ENCODE results near the gene ANO8. TPM values are rescaled to one million over a fixed set of nuclear protein-coding genes. Genes with fewer than 3 reads are reported as not detected.

ANO8 gene
- total and polyA plus RNA-seq, 2 of the 13 experiments (the other 11 are each of a cell fraction or from before 2014, with no cell fraction given) = 1.8 to 3.5 TPM

DNA sequence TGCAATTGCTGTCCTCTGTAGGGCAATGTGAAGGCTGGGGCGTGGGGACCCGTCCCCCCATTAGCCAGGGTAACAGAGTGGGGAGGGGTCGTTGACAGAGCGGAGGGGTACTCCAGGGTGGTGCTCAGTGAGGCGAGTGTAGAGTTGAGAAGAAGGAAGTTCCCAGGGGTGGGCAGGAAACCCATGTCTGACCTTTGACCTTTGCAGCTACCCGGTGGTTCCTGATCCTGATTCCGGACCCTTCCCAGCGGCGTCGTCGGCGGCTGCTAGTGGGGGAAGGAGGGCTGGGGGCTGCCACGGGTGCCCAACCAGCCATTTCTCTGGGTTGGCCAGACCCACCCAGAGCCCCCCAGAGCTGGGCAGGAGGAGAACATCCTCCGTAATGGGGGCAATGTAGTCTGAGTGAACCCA is 44.6 kb upstream of the ANO8 start (continued):
- no peak for TF ChIP-seq MAF1 (CRISPR knock-in tag; IDR thresholded peaks at IDR 0.05; ENCODE audit: borderline replicate concordance)
- 0 out of 4 replicates have a peak, but pooled peaks of 1 of the 2 experiments have one; percentile 10 for TF ChIP-seq EP300 (IDR thresholded peaks at IDR 0.05; ENCODE audit: low read depth in 2 of 2, low read length in 2 of 2)
- no peak for TF ChIP-seq EP300 (CRISPR knock-in tag; IDR thresholded peaks at IDR 0.05; ENCODE audit: borderline replicate concordance)
- no peak for TF ChIP-seq RELA (CRISPR knock-in tag; IDR thresholded peaks at IDR 0.05)
- no peak for TF ChIP-seq SNAI1 (CRISPR knock-in tag; IDR thresholded peaks at IDR 0.05; ENCODE audit: borderline replicate concordance)
- TF ChIP-seq THAP11 (CRISPR knock-in tag; IDR thresholded peaks at IDR 0.05) = 0 out of 2 replicates have a peak, but pooled peaks have one; percentile 14
- peak; percentile 91 for TF ChIP-seq NR2C2 (CRISPR knock-in tag; IDR thresholded peaks at IDR 0.05; ENCODE audit: borderline replicate concordance)
- TF ChIP-seq EED (CRISPR knock-in tag; IDR thresholded peaks at IDR 0.05) = 0 out of 2 replicates have a peak, but pooled peaks have one; percentile 31
- 0 out of 2 replicates have a peak, but pooled peaks have one; percentile 16 for TF ChIP-seq DPF2 (CRISPR knock-in tag; IDR thresholded peaks at IDR 0.05; ENCODE audit: borderline replicate concordance, low read depth)
- no peak for TF ChIP-seq AGO2 (optimal IDR thresholded peaks at IDR 0.05; ENCODE audit: low read depth, low read length)
- no peak for TF ChIP-seq ZNF83 (CRISPR knock-in tag; IDR thresholded peaks at IDR 0.05; ENCODE audit: borderline replicate concordance)
- peak; percentile 57 for TF ChIP-seq HNF4G (IDR thresholded peaks at IDR 0.05; ENCODE audit: borderline replicate concordance, low read depth, low read length)
- TF ChIP-seq HNF4G (CRISPR knock-in tag; IDR thresholded peaks at IDR 0.05; ENCODE audit: borderline replicate concordance, low read depth) = no peak
- peak; percentile 48 for TF ChIP-seq GABPB1 (CRISPR knock-in tag; IDR thresholded peaks at IDR 0.05)

- CTCF ChIA-PET (ENCODE audit: low intra/inter-chr PET ratio, low total read pairs) = no interaction called here
- DNase-seq (ENCODE audit: low spot score) (no peak), ATAC-seq (no peak), FAIRE-seq (no peak)
- Histone ChIP-seq H3K36me3 (replicated peaks in 1 of 2; ENCODE audit: control insufficient read depth in 1 of 2, insufficient read depth in 2 of 2, low read length in 2 of 2) (no peaks in the 10 kb centered on the region), H4K20me1 (ENCODE audit: insufficient read depth, low read length) (no peaks in the 10 kb centered on the region), H3K4me1 (ENCODE audit: insufficient read depth, low read length) (peaks cover 24% of the 10 kb centered on the region), H2AFZ (ENCODE audit: low read length) (peak overlapping the region; percentile 11), H3K27me3 (ENCODE audit: control insufficient read depth in 1 of 2, insufficient read depth in 2 of 2, low read length in 2 of 2) (peaks cover 0 to 8% of the 10 kb centered on the region in 2 experiments; a peak in 3 of 5 replicates), H3K4me3 (replicated peaks in 1 of 3; ENCODE audit: insufficient read depth in 1 of 3, low read depth in 2 of 3, low read length in 3 of 3) (no peak overlapping the region), H3K9me3 (ENCODE audit: low read length) (no peaks in the 10 kb centered on the region), H3K79me2 (ENCODE audit: insufficient read depth, low read length) (no peaks in the 10 kb centered on the region), H3K9ac (ENCODE audit: insufficient read depth, low read depth, low read length) (no peak overlapping the region), H3K27ac (ENCODE audit: extremely low read length, insufficient read depth, low read length) (no peak overlapping the region), H3K4me2 (ENCODE audit: low read depth, low read length) (no peak overlapping the region)
- no TSS peak for BruUV-seq (replicated peaks)
- POLR2A ChIA-PET = no interaction called here
- intact Hi-C loops (cut with micrococcal nuclease; ENCODE audit: unreplicated experiment) = no loop called here
- in situ Hi-C loops (cut with HindIII; ENCODE audit: extremely low pct_ligation_motif_present, low pct_unique_long_range_greater_than_20kb) = no loop called here
- 61% methylated on average over 8 of the region's 13 CpGs for WGBS (ENCODE audit: low lambda C conversion rate)
- TF ChIP-seq ZNF619 (CRISPR knock-in tag; IDR thresholded peaks at IDR 0.05) (no peak), KIAA2018 (CRISPR knock-in tag; IDR thresholded peaks at IDR 0.05; ENCODE audit: borderline replicate concordance) (no peak), ZNF660 (CRISPR knock-in tag; IDR thresholded peaks at IDR 0.05; ENCODE audit: borderline replicate concordance, low read depth) (no peak), FOXA3 (CRISPR knock-in tag; IDR thresholded peaks at IDR 0.05) (no peak)
These were observed 43.6 kb upstream of the ANO8 start for GRCh38 chr19:17378271-17378670.
